ENCODE data around the gene MYL10. TPM values are rescaled to one million over a fixed set of nuclear protein-coding genes. Genes with fewer than 3 reads are reported as not detected.

The MYL10 gene
- total RNA-seq = not detected

DNA sequence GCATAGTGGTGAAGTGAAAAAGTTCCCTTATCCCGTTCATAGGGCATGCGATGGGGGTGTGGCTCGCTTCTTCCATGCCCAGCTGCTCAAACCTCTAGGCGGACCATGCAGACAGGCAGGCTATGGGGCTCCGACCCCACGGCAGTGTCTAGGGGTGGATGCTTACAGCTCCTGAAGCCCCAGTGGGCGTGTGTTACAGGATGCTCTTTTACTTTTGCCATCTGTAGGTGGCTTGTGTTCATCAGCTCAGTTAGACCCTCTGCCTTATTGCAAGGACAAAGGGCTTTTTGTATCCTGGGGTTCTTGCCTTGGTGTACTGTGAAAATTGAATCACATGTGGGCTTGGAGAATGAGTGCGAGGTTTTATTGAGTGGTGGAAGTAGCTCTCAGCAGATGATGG is at the start of gene MYL10:
TSS of gene MYL10 (minus strand) at position 126 of the 400 bp plus-strand sequence. CDS start 178 bp downstream, outside the sequence.
- Mint-ChIP-seq H3K27me3 (peaks cover 11% of the 10 kb centered on the region), H3K27ac (no peak within 1 kb of the TSS), H3K36me3 (ENCODE audit: low read depth) (no peaks in the 10 kb centered on the region), H3K4me3 (no peak within 1 kb of the TSS), H3K9me3 (ENCODE audit: low read depth) (peaks cover 7% of the 10 kb centered on the region), H3K4me1 (no peaks in the 10 kb centered on the region)
- intact Hi-C loops (cut with DNase I, micrococcal nuclease) = no loop called here
- ChIA-PET POLR2A (no interaction called here), CTCF (no interaction called here)
- DNase-seq (no peak), ATAC-seq (no peak)

DNA sequence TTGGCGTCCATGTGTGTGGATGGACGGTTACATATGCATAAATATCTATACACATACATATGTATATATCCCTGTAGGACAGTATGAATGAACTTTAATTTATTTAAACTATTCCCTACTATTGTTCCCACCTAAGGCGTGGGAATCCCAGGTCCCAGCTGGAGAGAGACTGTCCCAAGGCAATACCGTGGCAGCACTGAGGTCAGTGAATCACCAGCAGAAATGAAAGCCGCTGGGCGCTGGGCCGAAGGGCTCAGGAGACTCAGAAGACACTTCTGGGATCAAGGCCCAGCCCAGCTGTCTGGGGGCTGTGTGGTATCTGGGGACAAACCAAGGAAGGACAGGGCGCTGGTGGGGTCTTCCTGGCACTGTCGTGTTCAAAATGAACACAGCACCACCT is 49.6 kb upstream of the MYL10 start:
- Mint-ChIP-seq H3K36me3 (ENCODE audit: low read depth) (no peaks in the 10 kb centered on the region), H3K4me1 (no peaks in the 10 kb centered on the region), H3K27ac (no peak overlapping the region), H3K9me3 (ENCODE audit: low read depth) (no peaks in the 10 kb centered on the region), H3K27me3 (no peaks in the 10 kb centered on the region), H3K4me3 (no peak overlapping the region)
- ChIA-PET POLR2A (no interaction called here), CTCF (no interaction called here)
- intact Hi-C loops (cut with DNase I, micrococcal nuclease) = no loop called here
- ATAC-seq (no peak), DNase-seq (no peak)

DNA sequence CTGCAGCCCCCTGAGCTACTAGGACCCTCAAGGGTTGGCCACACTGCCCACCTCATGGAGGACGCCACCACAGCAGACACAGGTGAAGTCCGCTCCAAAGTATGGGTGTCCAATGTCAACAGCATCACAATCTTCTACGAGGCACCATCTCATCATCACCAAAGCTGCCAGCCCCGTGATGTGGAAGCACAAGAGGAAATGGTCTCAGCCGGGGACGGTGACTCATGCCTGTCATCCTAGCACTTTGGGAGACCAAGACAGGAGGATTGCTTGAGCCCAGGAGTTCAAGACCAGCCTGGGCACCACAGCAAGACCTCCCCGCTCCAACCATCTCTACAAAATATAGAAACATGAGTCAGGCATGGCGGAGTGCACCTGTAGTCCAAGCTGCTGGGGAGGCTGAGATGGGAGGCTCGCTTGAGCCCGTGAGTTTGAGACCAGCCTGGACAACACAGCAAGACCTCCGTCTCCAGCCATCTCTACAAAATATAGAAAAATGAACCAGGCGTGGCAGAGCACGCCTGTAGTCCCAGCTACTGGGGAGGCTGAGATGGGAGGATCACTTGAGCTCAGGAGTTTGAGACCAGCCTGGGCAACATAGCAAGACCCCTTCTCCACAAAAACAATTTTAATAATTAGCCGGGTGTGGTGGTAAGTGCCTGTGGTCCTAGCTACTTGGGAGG is 48.8 kb upstream of the MYL10 start:
- H3K27ac Mint-ChIP-seq = no peak overlapping the region
- H3K4me3 Mint-ChIP-seq = no peak overlapping the region
- POLR2A ChIA-PET = no interaction called here
- intact Hi-C loops (cut with DNase I, micrococcal nuclease) = no loop called here
- ATAC-seq = no peak
- H3K36me3 Mint-ChIP-seq (ENCODE audit: low read depth) = no peaks in the 10 kb centered on the region
- no peaks in the 10 kb centered on the region for H3K27me3 Mint-ChIP-seq
- H3K9me3 Mint-ChIP-seq (ENCODE audit: low read depth) = peaks cover 2% of the 10 kb centered on the region
- CTCF ChIA-PET = no interaction called here
- DNase-seq = no peak
- H3K4me1 Mint-ChIP-seq = no peaks in the 10 kb centered on the region

DNA sequence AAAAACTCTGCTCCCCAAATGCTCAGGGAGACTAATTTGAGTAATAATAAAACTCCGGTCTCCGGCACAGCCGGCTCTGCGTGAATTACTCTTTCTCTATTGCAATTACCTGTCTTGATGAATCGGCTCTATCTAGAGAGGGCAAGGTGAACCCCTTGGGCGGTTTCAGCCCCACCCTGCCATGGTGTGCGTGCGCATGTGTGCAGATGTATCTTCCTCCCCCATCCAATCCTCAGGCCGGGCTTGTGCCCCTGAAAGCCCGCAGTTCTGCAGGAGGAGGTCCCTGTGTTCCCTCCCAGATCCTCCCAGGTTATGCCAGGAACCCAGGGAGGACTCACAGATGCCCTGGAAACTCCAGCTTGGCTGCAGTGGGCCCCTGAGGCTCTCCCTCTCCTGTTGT is 48.3 kb upstream of the MYL10 start:
- no peak for DNase-seq
- Mint-ChIP-seq H3K36me3 (ENCODE audit: low read depth) (no peaks in the 10 kb centered on the region), H3K27me3 (no peaks in the 10 kb centered on the region), H3K4me3 (no peak overlapping the region), H3K27ac (no peak overlapping the region), H3K9me3 (ENCODE audit: low read depth) (peaks cover 2% of the 10 kb centered on the region), H3K4me1 (no peaks in the 10 kb centered on the region)
- intact Hi-C loops (cut with DNase I, micrococcal nuclease) = no loop called here
- no peak for ATAC-seq
- POLR2A ChIA-PET = no interaction called here
- CTCF ChIA-PET = no interaction called here

DNA sequence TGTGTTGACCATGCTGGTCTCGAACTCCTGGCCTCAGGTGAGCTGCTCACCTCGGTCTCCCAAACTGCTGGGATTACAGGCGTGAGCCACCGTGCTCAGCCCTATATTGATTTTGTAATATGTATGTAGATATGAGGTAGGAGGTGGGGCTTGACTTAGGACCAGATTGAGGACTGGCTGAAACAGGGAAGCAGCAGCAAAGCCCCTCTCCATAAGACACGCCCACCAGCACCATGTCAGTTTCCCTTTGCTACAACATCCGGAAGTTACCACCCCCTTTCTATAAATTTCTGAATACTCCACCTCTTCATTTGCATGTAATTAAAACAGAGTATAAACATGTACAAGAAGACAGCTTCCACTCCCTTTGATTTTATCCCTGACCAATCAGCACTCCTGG is 47.9 kb upstream of the MYL10 start:
- ChIA-PET POLR2A (no interaction called here), CTCF (no interaction called here)
- ATAC-seq = no peak
- Mint-ChIP-seq H3K4me3 (no peak overlapping the region), H3K4me1 (no peaks in the 10 kb centered on the region), H3K27me3 (no peaks in the 10 kb centered on the region), H3K36me3 (ENCODE audit: low read depth) (no peaks in the 10 kb centered on the region), H3K27ac (no peak overlapping the region), H3K9me3 (ENCODE audit: low read depth) (peaks cover 2% of the 10 kb centered on the region)
- no peak for DNase-seq
- intact Hi-C loops (cut with DNase I, micrococcal nuclease) = no loop called here

DNA sequence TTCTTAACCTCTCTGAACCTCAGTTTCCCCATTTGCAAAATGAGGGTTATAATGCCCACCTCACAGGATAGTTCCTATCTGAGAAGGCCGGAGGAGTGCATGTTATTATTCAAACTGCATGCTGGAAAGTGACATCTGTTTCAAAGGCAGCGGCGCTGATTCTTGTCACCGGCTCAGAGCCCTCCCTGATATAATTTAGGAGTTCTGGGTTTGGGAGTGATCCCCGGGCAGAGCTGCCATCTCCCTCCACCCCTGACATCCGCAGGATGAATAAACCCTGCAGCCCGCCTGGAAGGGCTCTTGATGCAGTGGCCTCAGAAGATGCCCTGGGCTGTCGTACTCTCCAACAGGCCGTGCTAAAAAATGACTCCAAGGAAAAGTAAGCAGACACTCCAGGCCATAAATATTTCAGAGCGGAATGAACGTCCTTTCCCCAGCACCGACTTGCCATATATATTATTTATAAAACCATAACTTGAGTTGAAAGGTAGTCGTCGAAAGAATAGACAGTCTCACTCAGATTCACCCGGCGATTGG is 47.0 kb upstream of the MYL10 start:
- H3K27ac Mint-ChIP-seq = no peak overlapping the region
- ATAC-seq = no peak
- peaks cover 2% of the 10 kb centered on the region for H3K9me3 Mint-ChIP-seq (ENCODE audit: low read depth)
- ChIA-PET POLR2A (no interaction called here), CTCF (interaction anchor here (1.4 kb wide), 1 partner anchor 595 kb away, joined by 5 read pairs; no protein-coding TSS in a partner anchor)
- H3K36me3 Mint-ChIP-seq (ENCODE audit: low read depth) = no peaks in the 10 kb centered on the region
- no peak for DNase-seq
- no peak overlapping the region for H3K4me3 Mint-ChIP-seq
- intact Hi-C loops (cut with DNase I, micrococcal nuclease) = no loop called here
- H3K27me3 Mint-ChIP-seq = no peaks in the 10 kb centered on the region
- H3K4me1 Mint-ChIP-seq = no peaks in the 10 kb centered on the region

DNA sequence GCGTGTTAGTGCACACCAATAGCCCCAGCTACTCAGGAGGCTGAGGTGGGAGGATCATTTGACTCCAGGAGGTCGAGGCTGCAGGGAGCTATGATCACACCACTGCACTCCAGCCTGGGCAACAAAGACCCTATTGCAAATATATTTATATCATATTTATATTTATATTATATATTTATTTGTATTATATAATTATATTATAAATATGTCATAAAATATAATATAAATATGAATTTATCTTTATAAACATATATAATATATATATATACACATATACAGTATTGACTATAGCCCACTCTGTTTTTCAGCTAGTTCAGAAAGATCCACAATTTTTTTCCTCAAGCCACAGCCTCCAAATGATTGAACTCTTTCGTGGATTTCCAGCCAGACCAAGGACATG is 45.3 kb upstream of the MYL10 start:
- CTCF ChIA-PET = interaction anchor here (0.8 to 1.4 kb wide), 2 partner anchors 11 to 597 kb away, joined by 4 to 5 read pairs; no protein-coding TSS in a partner anchor
- H3K4me1 Mint-ChIP-seq = no peaks in the 10 kb centered on the region

DNA sequence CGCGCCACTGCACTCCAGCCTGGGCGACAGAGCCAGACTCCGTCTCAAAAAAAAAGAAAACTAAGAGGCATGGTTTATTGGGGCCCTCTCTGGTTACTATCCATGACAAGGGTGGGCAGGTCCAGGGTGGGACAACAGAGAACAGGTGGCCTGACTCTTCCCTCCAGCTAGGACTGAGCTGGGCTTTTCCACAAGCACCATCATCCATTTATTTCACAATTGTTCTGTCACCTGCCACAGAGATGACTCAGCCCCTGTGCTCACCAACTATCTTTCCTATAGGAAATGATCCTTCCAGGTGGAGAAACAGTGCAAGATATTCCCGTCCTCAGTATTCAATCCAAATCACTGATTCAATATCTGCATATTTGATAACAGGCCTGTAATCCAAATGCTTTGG is 44.9 kb upstream of the MYL10 start:
- POLR2A ChIA-PET = no interaction called here

More for the DNA sequence above, 45.3 kb upstream of the MYL10 start:
- POLR2A ChIA-PET = no interaction called here
- intact Hi-C loops (cut with DNase I, micrococcal nuclease) = no loop called here
- Mint-ChIP-seq H3K9me3 (ENCODE audit: low read depth) (peaks cover 2% of the 10 kb centered on the region), H3K4me3 (no peak overlapping the region), H3K27me3 (no peaks in the 10 kb centered on the region), H3K27ac (no peak overlapping the region), H3K36me3 (ENCODE audit: low read depth) (no peaks in the 10 kb centered on the region)
- ATAC-seq = no peak
- no peak for DNase-seq

DNA sequence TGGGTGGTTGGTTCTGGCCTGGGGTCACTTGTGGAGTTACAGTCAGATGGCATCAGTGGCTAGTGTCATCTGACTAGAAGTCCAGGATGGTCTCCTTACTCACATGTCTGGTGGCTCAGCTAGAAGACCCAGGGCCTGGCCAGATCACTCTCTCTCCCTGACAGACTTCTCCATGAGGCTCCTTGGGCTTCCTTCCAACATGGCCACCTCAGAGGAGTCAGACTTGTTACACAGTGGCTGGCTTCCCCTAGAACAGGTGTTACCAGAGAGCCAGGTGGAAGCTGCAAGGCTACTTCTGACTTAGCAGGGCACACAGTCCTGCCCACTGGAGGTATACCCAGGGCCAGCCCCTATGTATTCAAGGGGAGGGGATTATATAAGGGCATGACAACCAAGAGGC is 44.2 kb upstream of the MYL10 start:
- Mint-ChIP-seq H3K4me1 (no peaks in the 10 kb centered on the region), H3K36me3 (ENCODE audit: low read depth) (no peaks in the 10 kb centered on the region), H3K27ac (no peak overlapping the region), H3K4me3 (no peak overlapping the region), H3K27me3 (no peaks in the 10 kb centered on the region), H3K9me3 (ENCODE audit: low read depth) (peaks cover 2% of the 10 kb centered on the region)
- ATAC-seq = no peak
- no peak for DNase-seq
- ChIA-PET POLR2A (no interaction called here), CTCF (no interaction called here)
- intact Hi-C loops (cut with DNase I, micrococcal nuclease) = no loop called here

More for the DNA sequence above, 44.9 kb upstream of the MYL10 start:
- Mint-ChIP-seq H3K4me1 (no peaks in the 10 kb centered on the region), H3K27me3 (no peaks in the 10 kb centered on the region), H3K36me3 (ENCODE audit: low read depth) (no peaks in the 10 kb centered on the region), H3K27ac (no peak overlapping the region), H3K9me3 (ENCODE audit: low read depth) (peaks cover 2% of the 10 kb centered on the region), H3K4me3 (no peak overlapping the region)
- intact Hi-C loops (cut with DNase I, micrococcal nuclease) = no loop called here
- CTCF ChIA-PET = no interaction called here
- no peak for DNase-seq
- no peak for ATAC-seq

DNA sequence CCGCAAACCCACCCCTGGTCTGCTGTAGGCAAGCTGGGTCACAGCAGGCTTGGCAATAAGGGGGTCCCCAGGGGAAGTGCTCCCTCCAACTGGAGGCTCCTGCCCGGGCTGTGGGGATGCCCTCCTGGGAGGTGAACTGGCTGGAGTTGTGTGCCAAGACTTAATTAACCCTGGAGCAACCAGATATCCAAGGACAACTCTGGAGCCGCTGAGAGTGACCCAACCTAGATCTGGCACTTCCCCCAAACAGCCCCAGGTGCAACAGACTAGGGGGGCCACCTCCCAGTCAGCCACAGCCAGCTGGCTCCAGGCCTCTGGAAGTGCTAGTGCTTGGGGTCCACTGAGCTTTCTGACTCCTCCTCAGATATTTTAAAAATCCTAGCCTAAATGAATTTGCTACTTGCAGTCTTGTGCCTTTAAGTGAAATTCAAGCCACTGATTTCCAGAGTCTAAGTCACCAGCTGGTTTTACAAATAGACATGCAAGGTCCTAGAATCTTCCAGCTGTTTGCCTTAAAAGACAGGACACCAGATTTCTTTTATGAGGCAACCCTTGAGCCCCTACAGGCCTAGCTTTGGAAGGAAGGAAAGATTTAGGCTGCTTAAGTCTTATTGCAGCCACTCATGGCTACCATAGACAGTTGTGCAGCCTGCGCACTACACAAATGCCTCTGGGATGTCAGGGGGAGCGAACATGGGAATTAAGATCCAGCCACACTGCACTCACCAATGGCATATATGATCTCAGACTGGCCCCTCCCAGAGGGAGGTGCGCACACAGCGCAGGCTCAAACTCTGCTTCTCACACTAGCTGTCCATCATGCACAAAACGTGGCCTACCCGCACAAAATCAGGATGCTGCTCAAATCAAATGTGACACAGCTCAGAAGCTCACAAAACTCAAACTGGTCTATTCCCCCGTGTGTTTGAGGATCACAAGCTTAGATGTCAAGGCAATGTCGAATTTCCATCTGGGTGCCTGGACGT is 42.6 kb upstream of the MYL10 start:
- intact Hi-C loops (cut with DNase I, micrococcal nuclease) = no loop called here
- ATAC-seq (no peak), DNase-seq (no peak)
- no peaks in the 10 kb centered on the region for H3K4me1 Mint-ChIP-seq
- H3K9me3 Mint-ChIP-seq (ENCODE audit: low read depth) = peaks cover 2% of the 10 kb centered on the region
- H3K36me3 Mint-ChIP-seq (ENCODE audit: low read depth) = no peaks in the 10 kb centered on the region
- CTCF ChIA-PET = no interaction called here
- H3K4me3 Mint-ChIP-seq = no peak overlapping the region
- peaks cover 2% of the 10 kb centered on the region for H3K27me3 Mint-ChIP-seq
- POLR2A ChIA-PET = no interaction called here
- H3K27ac Mint-ChIP-seq = no peak overlapping the region

DNA sequence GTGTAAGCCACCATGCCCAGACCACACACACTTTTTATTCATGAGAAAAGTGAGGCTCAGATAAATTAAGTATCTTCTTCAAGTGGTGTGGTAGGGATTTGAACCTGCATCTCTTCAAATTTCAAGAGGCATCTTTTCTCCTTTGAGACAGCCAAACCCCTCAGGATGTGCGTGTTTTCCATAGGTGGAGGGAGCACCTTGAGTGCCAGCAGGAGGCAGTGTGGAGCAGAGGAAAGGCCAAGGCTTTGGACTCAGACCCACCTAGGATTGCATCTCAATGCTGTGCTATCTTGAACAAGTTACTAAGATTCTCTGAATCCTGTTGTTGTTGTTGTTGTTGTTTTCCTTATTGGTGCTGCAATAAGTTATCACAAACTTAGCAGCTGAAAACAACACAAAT is 40.2 kb upstream of the MYL10 start:
- DNase-seq = peak; percentile 41
- intact Hi-C loops (cut with DNase I, micrococcal nuclease) = no loop called here
- ATAC-seq = no peak
- H3K4me3 Mint-ChIP-seq = no peak overlapping the region
- H3K27me3 Mint-ChIP-seq = peaks cover 2% of the 10 kb centered on the region
- ChIA-PET POLR2A (no interaction called here), CTCF (interaction anchor here (0.5 to 1.7 kb wide), 3 partner anchors 12 to 721 kb away, joined by 3 read pairs; no protein-coding TSS in a partner anchor)
- H3K4me1 Mint-ChIP-seq = no peaks in the 10 kb centered on the region
- H3K9me3 Mint-ChIP-seq (ENCODE audit: low read depth) = peaks cover 2% of the 10 kb centered on the region
- H3K27ac Mint-ChIP-seq = no peak overlapping the region
- H3K36me3 Mint-ChIP-seq (ENCODE audit: low read depth) = no peaks in the 10 kb centered on the region

DNA sequence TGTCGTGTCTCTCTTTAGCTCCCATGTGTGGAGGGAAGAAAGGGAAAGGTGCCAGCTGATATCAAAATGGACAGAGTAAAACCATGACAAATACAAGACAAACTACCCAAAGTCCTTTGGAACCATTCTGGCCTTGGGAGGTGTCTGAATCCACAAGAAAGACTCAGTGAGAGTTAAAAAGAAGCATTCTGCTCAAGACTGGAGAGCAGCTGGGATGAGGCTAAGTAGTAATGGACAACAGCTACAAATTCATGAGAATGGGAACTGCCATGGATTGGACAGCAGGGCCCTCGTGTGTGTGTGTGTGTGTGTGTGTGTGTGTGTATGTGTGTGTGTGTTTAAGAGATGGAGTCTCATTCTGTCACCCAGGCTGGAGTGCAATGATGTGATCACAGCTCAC is 39.6 kb upstream of the MYL10 start:
- ChIA-PET CTCF (interaction anchor here (0.5 to 1.7 kb wide), 3 partner anchors 131 to 722 kb away, joined by 3 to 4 read pairs (median 3); no protein-coding TSS in a partner anchor), POLR2A (no interaction called here)
- Mint-ChIP-seq H3K4me3 (no peak overlapping the region), H3K27me3 (peaks cover 2% of the 10 kb centered on the region), H3K36me3 (ENCODE audit: low read depth) (no peaks in the 10 kb centered on the region), H3K4me1 (no peaks in the 10 kb centered on the region), H3K9me3 (ENCODE audit: low read depth) (peaks cover 2% of the 10 kb centered on the region), H3K27ac (no peak overlapping the region)
- intact Hi-C loops (cut with DNase I, micrococcal nuclease) = no loop called here
- DNase-seq (no peak), ATAC-seq (no peak)

Data from activated CD4-positive, alpha-beta T cell treated with anti-CD3 and anti-CD28 coated beads for 36 hours (primary cell).